Epithelial cell of esophagus (primary cell): ENCODE results near the gene PTRH1.

ENCODE experiments used
- DNase-seq: peaks from one replicate; pipeline ENCODE4 v3.0.0; 2010; ENCODE audit warnings: low read depth
- H3K4me3 ChIP-seq: 2 replicates; pipeline ENCODE4 v1.5.1; 2011; ENCODE audit warnings: mild to moderate bottlenecking, low read length, control low read depth
- TF ChIP-seq, protein P1 (sequence below): IDR thresholded peaks from 2 replicates; pipeline ENCODE4 v1.5.1; 2011; ENCODE audit warnings: low read depth, mild to moderate bottlenecking, low read length, control low read depth, inconsistent platforms; ENCODE audit not compliant: insufficient read depth; ENCODE audit errors: missing control alignments

The PTRH1 gene

DNA sequence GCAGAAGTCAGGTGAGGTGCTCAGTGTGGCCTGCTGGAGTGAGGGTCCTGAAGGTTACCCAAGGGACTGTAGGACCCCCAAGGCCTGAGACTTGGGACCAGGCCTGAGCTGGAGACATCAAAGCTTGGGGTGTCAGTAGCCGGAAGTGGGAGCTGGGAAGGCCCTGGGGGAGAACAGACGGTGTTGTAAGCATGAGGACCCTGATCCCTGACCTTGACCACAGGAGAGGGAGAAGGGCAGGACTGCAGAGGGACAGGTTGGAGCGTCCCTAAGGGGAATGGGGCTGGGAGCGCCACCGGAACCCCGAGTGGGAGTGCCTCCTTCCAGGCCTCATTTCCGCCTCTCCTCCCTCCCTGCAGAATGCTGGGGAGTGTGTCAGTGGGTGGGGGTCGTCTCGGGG lies 949 bp upstream of the PTRH1 start:
- DNase-seq = no peak
- H3K4me3 ChIP-seq = no peak overlapping the region
- TF ChIP-seq, protein P1, sequence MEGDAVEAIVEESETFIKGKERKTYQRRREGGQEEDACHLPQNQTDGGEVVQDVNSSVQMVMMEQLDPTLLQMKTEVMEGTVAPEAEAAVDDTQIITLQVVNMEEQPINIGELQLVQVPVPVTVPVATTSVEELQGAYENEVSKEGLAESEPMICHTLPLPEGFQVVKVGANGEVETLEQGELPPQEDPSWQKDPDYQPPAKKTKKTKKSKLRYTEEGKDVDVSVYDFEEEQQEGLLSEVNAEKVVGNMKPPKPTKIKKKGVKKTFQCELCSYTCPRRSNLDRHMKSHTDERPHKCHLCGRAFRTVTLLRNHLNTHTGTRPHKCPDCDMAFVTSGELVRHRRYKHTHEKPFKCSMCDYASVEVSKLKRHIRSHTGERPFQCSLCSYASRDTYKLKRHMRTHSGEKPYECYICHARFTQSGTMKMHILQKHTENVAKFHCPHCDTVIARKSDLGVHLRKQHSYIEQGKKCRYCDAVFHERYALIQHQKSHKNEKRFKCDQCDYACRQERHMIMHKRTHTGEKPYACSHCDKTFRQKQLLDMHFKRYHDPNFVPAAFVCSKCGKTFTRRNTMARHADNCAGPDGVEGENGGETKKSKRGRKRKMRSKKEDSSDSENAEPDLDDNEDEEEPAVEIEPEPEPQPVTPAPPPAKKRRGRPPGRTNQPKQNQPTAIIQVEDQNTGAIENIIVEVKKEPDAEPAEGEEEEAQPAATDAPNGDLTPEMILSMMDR = no peak

DNA sequence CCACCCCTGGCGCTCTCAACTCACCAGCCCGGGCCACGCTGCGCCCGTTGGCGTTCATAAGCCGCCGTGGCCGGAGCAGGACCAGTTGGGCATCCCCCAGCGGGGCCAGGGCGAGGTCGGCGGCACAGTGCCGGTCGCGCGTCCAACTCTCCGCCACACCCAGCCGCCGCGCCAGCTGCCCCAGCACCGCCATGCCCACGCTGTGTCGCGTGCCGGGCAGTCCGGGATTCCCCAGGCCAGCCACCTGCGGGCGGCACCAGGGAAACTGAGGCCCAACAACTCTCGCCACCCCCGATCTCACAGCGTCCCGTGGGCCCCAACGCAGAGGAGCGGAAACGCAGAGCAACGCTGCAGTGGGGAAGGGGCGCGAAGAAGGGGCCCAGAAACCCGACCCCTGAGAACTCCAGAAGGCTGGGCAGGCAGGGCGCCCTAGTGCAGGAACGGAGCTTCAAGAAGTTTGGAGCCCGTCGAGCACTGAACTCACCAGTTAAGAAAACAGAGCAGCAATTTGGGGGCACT lies 453 bp downstream of the PTRH1 start:
- DNase-seq = peak; percentile 27
- TF ChIP-seq, protein P1 = no peak
- H3K4me3 ChIP-seq = peak overlapping the region; percentile 73

DNA sequence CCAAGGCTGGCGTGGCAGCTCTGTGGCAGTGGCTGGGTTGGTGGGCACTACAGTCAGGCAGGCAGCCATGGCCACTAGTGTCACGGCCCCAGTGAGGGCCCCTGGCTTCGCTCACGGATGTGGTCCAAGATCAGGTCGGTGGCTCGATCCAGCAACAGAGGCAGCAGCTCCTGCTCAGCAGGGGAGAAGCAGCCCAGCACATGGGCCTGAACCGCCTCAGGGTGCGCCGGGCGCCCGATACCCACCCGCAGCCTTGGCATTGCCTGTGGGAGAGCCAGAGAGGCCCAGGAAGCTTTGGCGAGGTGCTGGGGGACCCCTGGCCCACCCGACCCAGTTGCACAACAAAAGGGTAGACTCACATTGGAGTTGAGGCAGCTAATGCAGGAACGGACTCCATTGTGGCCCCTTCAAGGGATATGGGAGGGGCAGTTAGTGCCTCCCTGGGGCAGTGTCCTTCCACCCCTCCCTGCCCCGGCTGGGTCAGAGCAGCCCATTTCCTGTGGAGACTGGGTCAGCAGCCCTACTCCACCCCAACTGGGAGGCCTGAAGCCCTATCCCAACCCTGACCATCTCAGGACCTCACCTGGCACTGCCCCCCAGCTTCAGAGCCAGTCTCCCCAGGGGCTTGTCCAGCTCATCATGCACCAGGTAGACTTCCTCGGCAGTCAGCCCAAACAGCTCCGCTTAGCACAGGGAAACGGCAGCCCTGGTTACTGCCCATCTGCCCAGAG lies 1.3 kb downstream of the PTRH1 start:
- no peak for DNase-seq
- H3K4me3 ChIP-seq = peak overlapping the region; percentile 73
- TF ChIP-seq, protein P1 = no peak

DNA sequence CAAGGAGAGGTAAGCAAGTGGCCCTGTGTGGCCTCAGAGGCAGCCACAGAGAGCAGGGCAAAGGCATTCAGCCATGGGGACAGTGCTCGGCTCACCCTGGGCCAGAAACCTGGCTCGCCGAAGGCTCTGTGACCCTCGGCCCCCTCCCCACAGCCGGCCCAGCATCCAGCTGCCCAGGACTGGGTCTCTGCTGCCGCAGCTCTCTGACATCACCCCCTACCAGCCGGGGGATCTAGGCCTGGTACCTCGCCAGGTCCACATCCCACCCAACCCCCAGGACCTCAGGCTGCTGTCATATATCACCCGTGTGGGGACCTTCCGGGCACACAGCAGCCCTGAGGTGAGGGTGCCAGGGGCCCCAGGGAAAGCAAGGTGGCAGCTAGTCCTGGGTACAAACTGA lies 2.6 kb downstream of the PTRH1 start:
- DNase-seq = no peak
- TF ChIP-seq, protein P1 = no peak
- no peak overlapping the region for H3K4me3 ChIP-seq

DNA sequence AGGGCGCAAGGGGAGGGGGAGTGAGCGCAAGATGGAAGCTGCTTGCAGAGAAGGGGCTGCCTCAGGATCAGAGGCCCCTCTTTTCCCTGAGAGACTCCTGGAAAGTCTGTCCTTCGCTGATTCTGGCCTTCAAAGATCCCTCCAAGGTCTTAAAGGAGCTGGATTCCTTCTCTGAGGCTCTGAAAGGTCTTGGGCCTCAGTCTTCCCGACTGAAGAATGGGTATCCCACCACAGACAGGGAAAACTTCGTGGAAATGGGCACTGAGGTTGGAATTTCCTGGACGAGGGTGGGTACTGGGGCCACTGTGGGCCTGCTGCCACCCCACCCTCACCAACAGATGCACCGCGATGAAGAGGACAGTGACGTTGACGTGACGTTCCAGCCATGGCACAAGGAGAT lies 3.1 kb downstream of the PTRH1 start:
- no peak for DNase-seq
- TF ChIP-seq, protein P1 = no peak
- no peak overlapping the region for H3K4me3 ChIP-seq

DNA sequence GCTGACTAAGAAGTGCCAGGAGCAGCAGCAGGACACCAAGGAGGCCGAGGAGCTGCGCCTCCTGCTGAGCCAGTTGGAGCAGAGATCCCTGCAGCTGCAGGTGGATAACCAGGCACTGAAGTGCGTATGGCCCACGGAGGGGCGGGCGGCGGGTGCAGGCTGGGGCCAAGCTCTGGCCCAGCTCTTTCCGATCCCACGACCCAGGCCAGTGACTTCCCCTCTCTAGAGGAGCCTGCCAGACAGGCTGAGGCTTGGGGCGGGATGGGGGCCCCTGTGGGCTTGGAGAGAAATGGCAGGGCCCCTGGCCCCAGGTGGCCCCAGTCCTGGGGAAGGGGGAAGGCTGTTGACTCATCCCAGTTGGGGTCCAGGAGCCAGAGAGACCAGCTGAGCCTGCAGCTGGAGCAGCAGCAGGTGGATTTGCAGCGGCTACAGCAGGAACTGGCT lies 3.6 kb downstream of the PTRH1 start:
- TF ChIP-seq, protein P1 = no peak
- H3K4me3 ChIP-seq = no peak overlapping the region
- DNase-seq = no peak
